Fibroblast of gingiva (primary cell): Measurements from ENCODE around the gene TMPRSS4.

Experiments used
- DNase-seq: peaks from one replicate; pipeline ENCODE4 v3.0.0-alpha.2; 2011; ENCODE audit warnings: low read depth

The TMPRSS4 gene

GRCh38 chr11:118153976-118154375, 77.1 kb downstream of the TMPRSS4 start:
- no peak for DNase-seq

- DNase-seq: no peak
Observed at GRCh38 chr11:118154641-118155040, 77.8 kb downstream of the TMPRSS4 start.

GRCh38 chr11:118155776-118156530, 79.1 kb downstream of the TMPRSS4 start:
- no peak for DNase-seq

GRCh38 chr11:118156531-118157185, 79.8 kb downstream of the TMPRSS4 start:
- no peak for DNase-seq

- no peak for DNase-seq
Observed at GRCh38 chr11:118157186-118157895, 80.5 kb downstream of the TMPRSS4 start.

GRCh38 chr11:118161786-118162185, 84.9 kb downstream of the TMPRSS4 start:
- no peak for DNase-seq

- DNase-seq: no peak
Observed at GRCh38 chr11:118162846-118163245, 86.0 kb downstream of the TMPRSS4 start.

- DNase-seq: no peak
Observed at GRCh38 chr11:118163494-118163893, 86.6 kb downstream of the TMPRSS4 start.

- no peak for DNase-seq
Observed at GRCh38 chr11:118164885-118165284, 88.0 kb downstream of the TMPRSS4 start.

GRCh38 chr11:118166641-118167040, 89.8 kb downstream of the TMPRSS4 start:
- no peak for DNase-seq

- DNase-seq: no peak
Observed at GRCh38 chr11:118167253-118167652, 90.4 kb downstream of the TMPRSS4 start.

- DNase-seq: no peak
Observed at GRCh38 chr11:118167906-118168305, 91.0 kb downstream of the TMPRSS4 start.

- no peak for DNase-seq
Observed at GRCh38 chr11:118168316-118168715, 91.4 kb downstream of the TMPRSS4 start.

GRCh38 chr11:118168751-118169150, 91.9 kb downstream of the TMPRSS4 start:
- DNase-seq: no peak

GRCh38 chr11:118169300-118170140, 92.6 kb downstream of the TMPRSS4 start:
- no peak for DNase-seq

- DNase-seq: no peak
Observed at GRCh38 chr11:118170231-118170630, 93.4 kb downstream of the TMPRSS4 start.

GRCh38 chr11:118170882-118171268, 94.0 kb downstream of the TMPRSS4 start:
- DNase-seq: no peak
